ENCODE data around the gene MAGEB4.

Gene MAGEB4

DNA sequence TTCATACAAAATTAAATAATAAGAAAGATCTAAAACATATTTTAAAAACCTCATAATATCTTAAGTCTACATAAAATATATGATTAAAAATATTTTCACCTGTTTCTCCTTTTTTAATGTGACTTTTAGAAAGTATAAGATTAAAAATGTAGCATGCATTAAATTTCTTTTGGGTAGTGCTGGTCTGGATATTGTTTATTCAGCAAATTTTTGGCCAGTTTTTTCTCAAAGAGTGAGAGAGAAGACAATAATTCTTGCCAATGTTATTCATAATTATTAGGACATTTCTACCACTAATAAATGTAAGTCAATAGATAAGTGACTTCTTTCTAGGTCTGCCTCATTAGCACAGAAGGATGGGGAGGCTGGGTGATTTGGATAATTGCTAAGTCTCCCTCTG lies 19.2 kb downstream of the MAGEB4 start:
- TF ChIP-seq, protein P1, sequence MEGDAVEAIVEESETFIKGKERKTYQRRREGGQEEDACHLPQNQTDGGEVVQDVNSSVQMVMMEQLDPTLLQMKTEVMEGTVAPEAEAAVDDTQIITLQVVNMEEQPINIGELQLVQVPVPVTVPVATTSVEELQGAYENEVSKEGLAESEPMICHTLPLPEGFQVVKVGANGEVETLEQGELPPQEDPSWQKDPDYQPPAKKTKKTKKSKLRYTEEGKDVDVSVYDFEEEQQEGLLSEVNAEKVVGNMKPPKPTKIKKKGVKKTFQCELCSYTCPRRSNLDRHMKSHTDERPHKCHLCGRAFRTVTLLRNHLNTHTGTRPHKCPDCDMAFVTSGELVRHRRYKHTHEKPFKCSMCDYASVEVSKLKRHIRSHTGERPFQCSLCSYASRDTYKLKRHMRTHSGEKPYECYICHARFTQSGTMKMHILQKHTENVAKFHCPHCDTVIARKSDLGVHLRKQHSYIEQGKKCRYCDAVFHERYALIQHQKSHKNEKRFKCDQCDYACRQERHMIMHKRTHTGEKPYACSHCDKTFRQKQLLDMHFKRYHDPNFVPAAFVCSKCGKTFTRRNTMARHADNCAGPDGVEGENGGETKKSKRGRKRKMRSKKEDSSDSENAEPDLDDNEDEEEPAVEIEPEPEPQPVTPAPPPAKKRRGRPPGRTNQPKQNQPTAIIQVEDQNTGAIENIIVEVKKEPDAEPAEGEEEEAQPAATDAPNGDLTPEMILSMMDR (IDR thresholded peaks at IDR 0.05; ENCODE audit: low read depth, low read length) = no peak
- H3K4me3 ChIP-seq (ENCODE audit: low read depth, low read length) = no peak overlapping the region

DNA sequence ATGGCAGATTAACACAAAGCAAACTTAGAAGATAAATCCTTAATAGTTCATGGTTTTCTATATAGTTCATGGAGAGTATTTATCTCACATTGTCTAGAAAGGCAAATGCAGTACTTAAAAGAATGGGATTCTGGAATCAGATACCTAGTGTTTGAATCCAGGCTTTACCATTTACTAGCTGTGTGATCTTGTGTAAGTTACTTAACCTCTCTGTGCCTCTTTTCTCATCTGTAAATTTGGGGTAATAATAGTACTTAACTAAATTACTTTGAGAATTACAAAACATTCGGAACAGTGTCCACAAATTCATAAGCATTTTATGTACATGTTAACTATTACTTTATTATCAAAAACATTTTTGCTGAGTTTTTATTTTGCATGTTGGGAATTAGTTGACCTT lies 21.0 kb downstream of the MAGEB4 start:
- TF ChIP-seq, protein P1 (IDR thresholded peaks at IDR 0.05; ENCODE audit: low read depth, low read length) = no peak
- H3K4me3 ChIP-seq (ENCODE audit: low read depth, low read length) = no peak overlapping the region

DNA sequence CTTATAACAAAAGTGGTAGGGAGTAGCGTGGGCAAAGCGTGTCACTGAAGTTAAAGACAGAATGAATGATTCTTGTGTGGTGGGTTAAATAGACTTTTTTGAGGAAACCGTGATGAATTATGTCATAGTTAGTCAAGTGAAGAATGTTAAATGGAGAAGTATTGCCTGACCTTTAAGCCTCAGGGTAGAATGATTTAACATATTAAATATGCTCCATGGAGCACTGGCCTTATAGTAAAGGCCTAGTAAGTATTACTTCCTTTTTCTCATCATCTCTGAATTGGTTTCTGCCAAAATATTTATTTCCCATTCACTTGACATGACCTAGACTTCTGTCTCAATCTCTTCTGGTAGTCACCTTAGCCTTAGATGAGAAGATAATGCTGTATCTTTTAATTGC lies 28.8 kb downstream of the MAGEB4 start:
- TF ChIP-seq, protein P1 (IDR thresholded peaks at IDR 0.05; ENCODE audit: low read depth, low read length) = no peak
- H3K4me3 ChIP-seq (ENCODE audit: low read depth, low read length) = no peak overlapping the region

DNA sequence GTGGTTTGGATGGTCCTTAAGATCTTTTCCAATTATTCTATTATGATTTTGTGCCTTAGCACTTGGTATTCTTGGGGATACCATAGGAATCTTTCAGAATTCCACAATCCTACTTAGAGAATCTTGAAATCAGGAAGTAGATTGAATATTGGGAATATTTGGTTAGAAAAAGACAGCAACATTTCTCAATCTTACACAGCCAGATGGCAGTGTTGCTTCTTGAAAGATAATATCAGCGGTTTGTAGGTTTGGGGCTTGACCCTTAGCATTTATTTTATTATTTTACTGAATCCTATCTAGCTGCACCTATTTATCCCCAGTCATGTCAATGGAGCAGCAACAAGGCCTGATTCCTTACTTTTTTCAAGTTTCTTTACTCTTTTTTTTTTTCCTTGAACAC lies 33.7 kb downstream of the MAGEB4 start:
- TF ChIP-seq, protein P1 (IDR thresholded peaks at IDR 0.05; ENCODE audit: low read depth, low read length) = no peak
- no peak overlapping the region for H3K4me3 ChIP-seq (ENCODE audit: low read depth, low read length)

DNA sequence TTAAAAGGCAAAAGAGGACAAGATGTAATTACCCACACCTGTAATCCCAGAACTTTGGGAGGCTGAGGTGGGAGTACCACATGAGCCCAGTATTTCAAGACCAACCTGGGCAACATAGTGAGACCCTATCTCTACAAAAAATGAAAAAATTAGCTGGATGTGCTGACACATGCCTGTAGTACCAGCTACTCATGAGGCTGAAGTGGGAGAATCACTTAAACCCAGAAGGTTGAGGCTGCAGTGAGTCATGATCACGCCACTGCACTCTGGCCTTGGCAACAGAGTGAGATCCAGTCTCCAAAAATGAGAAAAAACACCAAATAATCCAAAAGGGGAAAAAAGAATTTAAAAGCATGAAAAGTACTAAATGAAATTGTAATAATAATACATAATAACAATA lies 36.6 kb downstream of the MAGEB4 start:
- TF ChIP-seq, protein P1 (IDR thresholded peaks at IDR 0.05; ENCODE audit: low read depth, low read length) = no peak
- no peak overlapping the region for H3K4me3 ChIP-seq (ENCODE audit: low read depth, low read length)

DNA sequence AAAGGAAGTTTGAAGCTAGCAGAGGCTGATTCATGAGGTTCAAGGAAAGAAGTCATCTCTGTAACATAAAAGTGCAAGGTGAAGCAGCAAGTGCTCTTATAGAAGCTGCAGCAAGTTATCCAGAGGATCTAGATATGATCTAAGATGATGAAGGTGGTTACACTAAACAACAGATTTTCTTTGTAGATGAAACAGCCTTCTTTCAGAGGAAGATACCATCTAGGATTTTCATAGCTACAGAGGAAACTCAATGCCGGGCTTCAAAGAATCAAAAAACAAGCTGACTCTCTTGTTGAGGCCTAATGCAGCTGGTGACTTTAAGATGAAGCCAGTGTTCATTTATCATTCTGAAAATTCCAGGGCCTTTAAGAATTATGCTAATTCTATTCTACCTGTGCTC lies 38.6 kb downstream of the MAGEB4 start:
- TF ChIP-seq, protein P1 (IDR thresholded peaks at IDR 0.05; ENCODE audit: low read depth, low read length) = no peak
- no peak overlapping the region for H3K4me3 ChIP-seq (ENCODE audit: low read depth, low read length)

DNA sequence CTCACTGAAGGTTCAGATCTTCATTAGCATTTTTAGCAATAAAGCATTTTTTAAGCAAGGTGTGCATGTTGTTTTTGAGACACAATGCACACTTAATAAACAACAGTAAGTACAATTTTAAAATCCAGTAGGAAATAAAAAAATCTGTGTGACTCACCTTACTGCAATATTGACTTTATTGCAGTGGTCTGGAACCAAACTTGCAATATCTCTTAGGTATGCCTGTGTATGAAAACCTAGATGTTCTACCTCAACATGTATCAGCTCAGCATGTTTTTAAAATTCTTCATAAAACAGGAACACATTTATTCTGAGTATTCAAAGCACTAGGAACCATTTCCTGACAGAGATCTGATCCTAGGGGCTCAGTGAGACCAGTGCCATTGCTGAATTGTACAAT lies 40.7 kb downstream of the MAGEB4 start:
- H3K4me3 ChIP-seq (ENCODE audit: low read depth, low read length) = no peak overlapping the region

More for the DNA sequence above, 40.7 kb downstream of the MAGEB4 start:
- TF ChIP-seq, protein P1 (IDR thresholded peaks at IDR 0.05; ENCODE audit: low read depth, low read length) = no peak

Data from WI38 (cell line).